IMR-90 (cell line): ENCODE results near the gene CLEC17A. TPM values are rescaled to one million over a fixed set of nuclear protein-coding genes. Genes with fewer than 3 reads are reported as not detected.

ENCODE experiments used
- ATAC-seq: fragments of 200-7000 bp; cut with Tn5 transposase; 2 replicates; pipeline ENCODE4 v1.9.1; 2020; ENCODE audit warnings: low read depth, mild to moderate bottlenecking, moderate library complexity
- Bru-seq: library from RNA; stranded (reverse); fragments of 400-500 nt; gene quantifications from one replicate; lab custom pipeline; 2021; lab: Mats Ljungman, UMichigan
- BruChase-seq, 2 experiments: library from RNA; stranded (reverse); fragments of 400-500 nt; gene quantifications; one replicate each; lab custom pipeline; 2021; lab: Mats Ljungman, UMichigan
- BruUV-seq: library from RNA; stranded (reverse); fragments of 400-500 nt; replicated peaks from 2 replicates; lab custom pipeline; 2021; lab: Mats Ljungman, UMichigan
- CTCF ChIA-PET: fragments of 300-600 bp; formaldehyde crosslinking; extraction: SDS; loops from one replicate; lab custom pipeline; 2021; ENCODE audit warnings: antibody characterized with exemption; lab: Yijun Ruan, JAX
- POLR2A ChIA-PET: fragments of 300-600 bp; sonication (Branson Sonifier 250); formaldehyde crosslinking; loops from one replicate; lab custom pipeline; 2022; ENCODE audit warnings: antibody characterized with exemption; ENCODE audit not compliant: unreplicated experiment; lab: Charles Lee
- DNase-seq: peaks from one replicate; pipeline ENCODE4 v3.0.0; 2013
- H2AFZ ChIP-seq: replicated peaks from 2 replicates; pipeline ENCODE3; 2013; ENCODE audit warnings: low read length, mild to moderate bottlenecking; ENCODE audit not compliant: poor library complexity
- H2AK5ac ChIP-seq: 2 replicates; pipeline ENCODE4 v1.6.1; 2013; ENCODE audit warnings: low read depth, low read length, inconsistent platforms
- H2AK9ac ChIP-seq: replicated peaks from 2 replicates; pipeline ENCODE3; 2013; ENCODE audit warnings: mild to moderate bottlenecking, low read depth, low read length, moderate library complexity; ENCODE audit not compliant: poor library complexity
- H2BK120ac ChIP-seq: 2 replicates; pipeline ENCODE4 v1.6.1; 2013; ENCODE audit warnings: low read depth, low read length, inconsistent platforms
- H2BK15ac ChIP-seq: 3 replicates; pipeline ENCODE4 v1.6.1; 2013; ENCODE audit warnings: low read depth, low read length, inconsistent platforms
- H2BK20ac ChIP-seq: 2 replicates; pipeline ENCODE4 v1.6.1; 2013; ENCODE audit warnings: low read depth, mild to moderate bottlenecking, inconsistent platforms, low read length, moderate library complexity
- H2BK5ac ChIP-seq: 2 replicates; pipeline ENCODE4 v1.6.1; 2013; ENCODE audit warnings: mild to moderate bottlenecking, low read depth, low read length, inconsistent platforms; ENCODE audit not compliant: poor library complexity, severe bottlenecking
- H3K14ac ChIP-seq: replicated peaks from 2 replicates; pipeline ENCODE4 v1.6.1; 2013; ENCODE audit warnings: low read depth, low read length, inconsistent platforms
- H3K18ac ChIP-seq: 2 replicates; pipeline ENCODE4 v1.6.1; 2013; ENCODE audit warnings: low read depth, low read length, control low read depth
- H3K23ac ChIP-seq: 2 replicates; pipeline ENCODE4 v1.6.1; 2013; ENCODE audit warnings: low read depth, low read length, inconsistent platforms
- H3K27ac ChIP-seq: 2 replicates; pipeline ENCODE4 v1.5.1; 2013; ENCODE audit warnings: mild to moderate bottlenecking, control low read depth, low read length; ENCODE audit not compliant: insufficient read depth
- H3K27me3 ChIP-seq: 2 replicates; pipeline ENCODE4 v1.6.1; 2013; ENCODE audit warnings: low read length; ENCODE audit not compliant: control insufficient read depth, insufficient read depth
- H3K36me3 ChIP-seq: 2 replicates; pipeline ENCODE4 v1.6.1; 2013; ENCODE audit warnings: low read length, mixed read lengths; ENCODE audit not compliant: control insufficient read depth, insufficient read depth
- H3K4ac ChIP-seq: 2 replicates; pipeline ENCODE4 v1.6.1; 2013; ENCODE audit warnings: low read depth, low read length, inconsistent platforms
- H3K4me1 ChIP-seq: 2 replicates; pipeline ENCODE4 v1.6.1; 2013; ENCODE audit warnings: low read length, mixed read lengths; ENCODE audit not compliant: control insufficient read depth, insufficient read depth
- H3K4me2 ChIP-seq: 2 replicates; pipeline ENCODE4 v1.6.1; 2013; ENCODE audit warnings: low read depth, mild to moderate bottlenecking, control low read depth, low read length, moderate library complexity
- H3K4me3 ChIP-seq: 2 replicates; pipeline ENCODE4 v1.5.1; 2013; ENCODE audit warnings: low read depth, mild to moderate bottlenecking, control low read depth, low read length, moderate library complexity; ENCODE audit not compliant: insufficient read depth
- H3K56ac ChIP-seq: 2 replicates; pipeline ENCODE4 v1.6.1; 2013; ENCODE audit warnings: low read length, inconsistent platforms; ENCODE audit not compliant: insufficient read depth; ENCODE audit errors: extremely low read depth
- H3K79me1 ChIP-seq, 2 experiments: 2 replicates each; pipeline ENCODE4 v1.6.1; 2013; ENCODE audit warnings: low read length in 2 of 2, inconsistent platforms in 1 of 2, low read depth in 1 of 2
- H3K9ac ChIP-seq: 2 replicates; pipeline ENCODE4 v1.6.1; 2013; ENCODE audit warnings: low read depth, low read length, control low read depth
- H3K9me1 ChIP-seq: 2 replicates; pipeline ENCODE4 v1.6.1; 2013; ENCODE audit warnings: low read length, inconsistent platforms; ENCODE audit not compliant: insufficient read depth
- H3K9me3 ChIP-seq: 2 replicates; pipeline ENCODE4 v1.6.1; 2013; ENCODE audit warnings: low read length; ENCODE audit not compliant: control insufficient read depth, insufficient read depth
- H4K20me1 ChIP-seq: 2 replicates; pipeline ENCODE4 v1.6.1; 2013; ENCODE audit warnings: low read length, inconsistent platforms; ENCODE audit not compliant: insufficient read depth
- H4K5ac ChIP-seq: 2 replicates; pipeline ENCODE4 v1.6.1; 2013; ENCODE audit warnings: mild to moderate bottlenecking, low read depth, low read length, control low read depth
- H4K8ac ChIP-seq, 2 experiments: 2 replicates each; pipeline ENCODE4 v1.6.1; 2013; ENCODE audit warnings: low read depth in 2 of 2, low read length in 2 of 2, control low read depth in 1 of 2, inconsistent platforms in 1 of 2
- H4K91ac ChIP-seq: 2 replicates; pipeline ENCODE4 v1.6.1; 2013; ENCODE audit warnings: low read depth, low read length, inconsistent platforms; ENCODE audit not compliant: insufficient read depth
- BHLHE40 ChIP-seq: fragments of 150-350 bp; IDR thresholded peaks from 2 replicates; pipeline ENCODE4 v1.6.1; 2016; ENCODE audit warnings: mild to moderate bottlenecking, low read depth, low read length
- MAFK ChIP-seq: IDR thresholded peaks from 2 replicates; pipeline ENCODE4 v1.6.1; 2012; ENCODE audit warnings: low read depth, low read length, improper control_type of control experiment
- MXI1 ChIP-seq: IDR thresholded peaks from 2 replicates; pipeline ENCODE4 v1.6.1; 2012; ENCODE audit warnings: low read depth, mild to moderate bottlenecking, low read length, moderate library complexity, borderline replicate concordance
- WGBS, 2 experiments: methylation state at CpG; one replicate each; pipeline versions ENCODE4 v1.1.5 to v1.1.7; 2013; ENCODE audit warnings: missing lambda C conversion rate in 2 of 2; ENCODE audit not compliant: insufficient read length in 1 of 2; ENCODE audit errors: extremely low coverage in 2 of 2; 5-methylcytosine and 5-hydroxymethylcytosine counted together
- dilution Hi-C: fragments of 300-500 bp; cut with HindIII; formaldehyde crosslinking; loops from one replicate; pipeline ENCODE4 v1.14.3; 2018; ENCODE audit warnings: low sequenced_read_pairs; ENCODE audit not compliant: unreplicated experiment
- in situ Hi-C: fragments of 300-500 bp; cut with MboI; formaldehyde crosslinking; loops from 3 replicates; pipeline ENCODE4 v1.14.3; 2019; ENCODE audit warnings: low sequenced_read_pairs, inconsistent platforms, mixed read lengths
- intact Hi-C: fragments of 100-400 bp; cut with micrococcal nuclease; formaldehyde crosslinking; loops from 2 replicates; pipeline ENCODE4 v1.10.0; 2022
- long read RNA-seq: library from polyadenylated mRNA; unstranded; transcript quantifications from one replicate; pipeline ENCODE4 v2.0.0, GENCODE V29; 2021; ENCODE audit not compliant: unreplicated experiment
- polyA plus RNA-seq, 3 experiments: library from polyadenylated mRNA; depleted of rRNA; stranded (reverse); fragments of >200 nt; gene quantifications; 2 replicates each; pipeline ENCODE4 v1.2.3, GENCODE V29; 2012; ENCODE audit warnings: low replicate concordance in 1 of 3
- total RNA-seq: library from RNA; depleted of rRNA; stranded (reverse); fragments of >200 nt; gene quantifications from 2 replicates; pipeline ENCODE4 v1.2.3, GENCODE V29; 2012; rRNA removed

The CLEC17A gene
- total RNA-seq (not detected in 2 replicates), polyA plus RNA-seq (2012; rRNA removed) (0.05 TPM in 1 of 2 replicates, not detected in the other), Bru-seq, nascent RNA (percentile 13 among the genes with signal in this experiment), BruChase-seq, experiment 1, labeled RNA remaining after a 6-hour chase (percentile 15 among the genes with signal in this experiment), BruChase-seq, experiment 2, labeled RNA remaining after a 2-hour chase (percentile 8 among the genes with signal in this experiment)
- not detected in 2 replicates for polyA plus RNA-seq (2012; cell fraction: cytosol; rRNA removed)
- polyA plus RNA-seq (2012; cell fraction: nucleus; rRNA removed; ENCODE audit: low replicate concordance), result 0.10 and 0.11 TPM in 2 replicates
- long read RNA-seq, result 0 reads

GRCh38 chr19:14582894-14583340 is at the start of gene CLEC17A:
Gene CLEC17A, plus strand, starts transcription at chr19:14583084. Its CDS starts 77 bp downstream, at chr19:14583161.
- Histone ChIP-seq H3K79me1 (no peaks in the 10 kb centered on the region), H4K91ac (no peak within 1 kb of the TSS), H3K4ac (no peak within 1 kb of the TSS), H4K8ac (no peak within 1 kb of the TSS), H3K14ac (no peak within 1 kb of the TSS), H3K4me2 (no peak within 1 kb of the TSS), H3K4me3 (no peak within 1 kb of the TSS), H3K9me3 (no peaks in the 10 kb centered on the region), H3K9me1 (no peaks in the 10 kb centered on the region), H3K23ac (no peak within 1 kb of the TSS), H3K36me3 (no peaks in the 10 kb centered on the region), H3K4me1 (no peaks in the 10 kb centered on the region), H2BK15ac (no peak within 1 kb of the TSS), H4K5ac (no peak within 1 kb of the TSS), H2BK5ac (no peak within 1 kb of the TSS), H2AK5ac (no peak within 1 kb of the TSS), H2AFZ (no peak within 1 kb of the TSS), H3K9ac (no peak within 1 kb of the TSS), H3K27ac (no peak within 1 kb of the TSS), H2BK120ac (no peak within 1 kb of the TSS), H4K20me1 (no peaks in the 10 kb centered on the region), H3K18ac (no peak within 1 kb of the TSS), H2BK20ac (no peak within 1 kb of the TSS), H3K56ac (no peak within 1 kb of the TSS; the same call in 1 of the 2 replicates), H3K27me3 (no peaks in the 10 kb centered on the region), H2AK9ac (no peak within 1 kb of the TSS)
- ChIA-PET POLR2A (no interaction called here), CTCF (no interaction called here)
- no peak for ATAC-seq
- DNase-seq, result no peak
- WGBS, 2 experiments, result 21% methylated on average over 2 of the region's 6 CpGs; no CpG with 5 or more reads in 1 of the 2 experiments
- TF ChIP-seq MAFK, result no peak
- TF ChIP-seq BHLHE40, result no peak
- no peak for TF ChIP-seq MXI1
- intact Hi-C loops (no loop called here), dilution Hi-C loops (no loop called here), in situ Hi-C loops (loop anchor here (25.0 kb wide), 1 partner anchor 304 kb away; the partner anchor contains the start of gene OR7A17)
- no TSS peak for BruUV-seq
